Activated CD4-positive, alpha-beta T cell treated with anti-CD3 and anti-CD28 coated beads, Interleukin-2, amount 10 ng/mL, durations not matched to agents 24 days and 14 days (primary cell): ENCODE data around the gene GLT1D1. TPM values are rescaled to one million over a fixed set of nuclear protein-coding genes. Genes with fewer than 3 reads are reported as not detected.

ENCODE experiments used
- DNase-seq: peaks from one replicate; pipeline ENCODE4 v3.0.0; 2022
- H3K27ac Mint-ChIP-seq: one replicate; pipeline ENCODE4 v1.8.0; 2022; ENCODE audit warnings: mild to moderate bottlenecking, mixed read lengths
- H3K27me3 Mint-ChIP-seq: one replicate; pipeline ENCODE4 v1.8.0; 2022; ENCODE audit warnings: mixed read lengths
- H3K36me3 Mint-ChIP-seq: one replicate; pipeline ENCODE4 v1.8.0; 2022; ENCODE audit warnings: low read depth, mild to moderate bottlenecking, mixed read lengths
- H3K4me1 Mint-ChIP-seq: one replicate; pipeline ENCODE4 v1.8.0; 2021; ENCODE audit warnings: mixed read lengths
- H3K4me3 Mint-ChIP-seq: one replicate; pipeline ENCODE4 v1.8.0; 2022; ENCODE audit warnings: mild to moderate bottlenecking, moderate library complexity, mixed read lengths
- H3K9me3 Mint-ChIP-seq: one replicate; pipeline ENCODE4 v1.8.0; 2021; ENCODE audit warnings: mixed read lengths
- intact Hi-C: fragments of 100-400 bp; cut with micrococcal nuclease; formaldehyde crosslinking; loops from one replicate; pipeline ENCODE4 v1.15.1; 2023
- total RNA-seq: library from RNA; stranded (reverse); gene quantifications from 2 replicates; pipeline ENCODE4 v1.2.3, GENCODE V29; 2022

GLT1D1 gene
- total RNA-seq, 1 donor from 2014 or later: 2.2 TPM

DNA sequence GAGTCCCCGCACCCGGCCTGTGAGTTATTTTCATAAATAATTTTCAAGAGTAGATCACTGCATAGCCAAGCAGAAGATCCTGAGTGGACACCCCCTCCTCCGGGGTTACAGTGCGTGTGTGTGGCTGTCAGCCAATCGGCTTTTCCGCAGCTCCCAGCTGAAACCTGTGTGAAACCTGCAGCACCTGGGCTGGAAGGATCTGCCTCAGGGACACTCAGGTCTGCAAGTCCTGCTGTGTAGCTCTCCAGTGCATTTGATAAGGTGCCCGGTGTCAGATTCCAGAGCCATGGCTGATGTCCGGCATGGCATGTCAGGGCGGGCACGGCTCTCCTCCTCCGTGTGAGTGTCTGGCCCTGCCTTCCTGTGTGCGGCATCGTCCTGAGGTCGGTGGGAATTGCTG, 124.8 kb downstream of the GLT1D1 start:
- no peak for DNase-seq
- Mint-ChIP-seq H3K27ac (no peak overlapping the region), H3K4me3 (no peak overlapping the region), H3K36me3 (no peaks in the 10 kb centered on the region), H3K9me3 (no peaks in the 10 kb centered on the region), H3K4me1 (peaks cover 2% of the 10 kb centered on the region), H3K27me3 (peaks cover 8% of the 10 kb centered on the region)
- intact Hi-C loops: no loop called here

DNA sequence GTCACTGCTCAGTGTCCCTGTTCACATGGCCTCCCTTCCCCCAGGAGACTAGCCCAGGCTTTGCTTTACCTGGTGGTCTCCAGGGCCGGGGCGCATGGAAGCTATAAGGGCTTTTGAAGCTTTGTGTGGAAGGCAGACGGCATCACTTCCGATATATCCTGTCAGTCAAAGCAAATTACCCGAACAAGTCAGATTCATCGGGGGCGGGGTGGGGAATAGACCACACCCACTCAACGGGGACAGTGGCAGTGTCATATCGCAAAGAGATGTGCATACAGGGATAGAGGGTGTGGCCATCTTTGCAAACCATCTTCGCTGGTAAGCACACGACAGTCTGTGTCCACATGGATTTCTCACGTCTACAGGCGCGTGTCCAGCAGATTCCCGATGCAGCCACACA, 127.3 kb downstream of the GLT1D1 start:
- Mint-ChIP-seq H3K4me3 (no peak overlapping the region), H3K27me3 (peaks cover 3% of the 10 kb centered on the region), H3K9me3 (no peaks in the 10 kb centered on the region), H3K27ac (no peak overlapping the region), H3K36me3 (no peaks in the 10 kb centered on the region), H3K4me1 (peaks cover 2% of the 10 kb centered on the region)
- intact Hi-C loops: no loop called here
- DNase-seq: no peak

DNA sequence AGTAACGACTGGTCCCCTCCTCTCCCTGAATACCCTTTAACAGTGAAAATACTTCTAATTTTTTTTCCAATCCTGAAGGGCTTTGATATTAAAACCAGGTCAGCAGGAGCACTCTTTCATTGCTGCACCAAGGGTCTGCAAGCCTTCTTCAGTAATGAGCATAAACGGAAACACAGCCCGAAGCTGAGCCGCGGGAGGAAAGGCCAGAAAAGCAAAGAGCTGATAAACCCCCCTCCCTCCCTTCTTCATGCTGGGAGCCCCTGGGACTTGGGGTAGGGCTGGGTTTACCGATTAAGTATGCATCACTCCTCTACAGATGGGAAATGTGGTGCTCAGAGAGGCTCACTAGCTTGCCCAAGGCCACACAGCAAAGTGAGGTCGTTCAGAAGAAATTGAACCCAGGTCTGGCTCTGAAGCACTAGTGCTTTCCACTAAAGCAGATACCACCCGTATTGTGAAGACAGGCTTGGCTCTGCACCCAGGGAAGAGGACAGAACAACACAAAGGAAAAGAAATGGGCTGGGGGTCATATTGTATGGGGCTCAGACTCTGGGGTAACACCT, 128.8 kb downstream of the GLT1D1 start:
- Mint-ChIP-seq H3K4me3 (no peak overlapping the region), H3K36me3 (no peaks in the 10 kb centered on the region), H3K4me1 (no peaks in the 10 kb centered on the region), H3K27me3 (peaks cover 3% of the 10 kb centered on the region), H3K27ac (no peak overlapping the region), H3K9me3 (no peaks in the 10 kb centered on the region)
- intact Hi-C loops: no loop called here
- no peak for DNase-seq

DNA sequence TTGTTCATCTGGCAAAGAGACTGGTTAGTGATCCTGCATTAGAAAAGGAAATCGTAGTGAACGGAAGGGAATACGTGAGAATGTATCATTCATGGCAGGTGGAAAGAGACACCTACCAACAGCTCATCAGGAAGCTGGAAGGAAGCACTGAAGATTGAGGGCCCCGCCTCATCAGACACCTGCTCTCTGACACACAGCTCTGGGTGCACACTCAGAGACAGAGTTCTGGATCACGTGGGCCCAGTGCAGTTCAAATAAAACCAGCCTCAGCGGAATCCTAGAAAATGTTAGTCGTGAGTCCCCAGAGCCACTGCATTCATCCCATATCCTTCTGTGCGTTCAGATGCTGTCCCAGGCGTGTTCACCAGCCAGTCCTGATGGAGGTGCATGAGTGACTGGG, 129.7 kb downstream of the GLT1D1 start:
- Mint-ChIP-seq H3K4me1 (no peaks in the 10 kb centered on the region), H3K9me3 (no peaks in the 10 kb centered on the region), H3K36me3 (no peaks in the 10 kb centered on the region), H3K27ac (no peak overlapping the region), H3K27me3 (peaks cover 3% of the 10 kb centered on the region), H3K4me3 (no peak overlapping the region)
- intact Hi-C loops: no loop called here
- DNase-seq: no peak

DNA sequence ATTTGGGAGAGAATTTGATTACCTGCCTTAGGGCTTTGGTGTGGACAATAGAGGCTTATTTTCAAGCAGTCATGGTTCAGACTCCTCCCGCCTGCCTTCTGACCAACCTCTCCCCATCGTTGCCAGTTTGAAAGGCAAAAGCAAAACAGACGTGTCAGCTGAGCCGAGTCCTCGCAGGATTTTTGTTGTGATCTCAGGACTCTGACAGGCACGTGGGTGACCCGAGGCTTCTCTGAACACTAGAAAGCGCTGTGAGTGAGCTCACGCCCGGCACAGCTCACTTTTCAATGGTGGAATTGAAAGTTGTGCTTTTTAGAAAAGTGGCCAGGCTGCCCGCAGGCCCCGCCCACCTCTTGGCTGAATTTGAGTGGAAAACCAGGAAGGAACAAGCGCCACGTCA, 130.1 kb downstream of the GLT1D1 start:
- Mint-ChIP-seq H3K27me3 (peaks cover 3% of the 10 kb centered on the region), H3K27ac (no peak overlapping the region), H3K4me1 (no peaks in the 10 kb centered on the region), H3K36me3 (no peaks in the 10 kb centered on the region), H3K4me3 (no peak overlapping the region), H3K9me3 (no peaks in the 10 kb centered on the region)
- intact Hi-C loops: no loop called here
- no peak for DNase-seq

DNA sequence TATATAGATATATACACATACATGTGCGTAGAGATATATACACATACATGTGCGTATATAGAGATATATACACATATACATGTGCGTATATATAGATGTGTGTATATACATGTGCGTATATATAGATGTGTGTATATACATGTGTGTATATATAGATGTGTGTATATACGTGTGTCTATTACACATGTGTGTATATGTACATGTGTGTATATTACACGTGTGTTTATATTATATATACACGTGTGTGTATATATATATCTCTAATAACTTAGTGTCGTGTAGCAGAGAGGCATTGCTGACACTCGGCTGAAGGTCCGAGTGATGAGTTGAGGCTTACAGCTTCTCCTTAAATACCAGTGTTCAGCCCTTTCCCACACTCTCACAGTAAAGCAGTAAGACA, 133.7 kb downstream of the GLT1D1 start:
- no peak for DNase-seq
- intact Hi-C loops: no loop called here
- no peak overlapping the region for H3K27ac Mint-ChIP-seq
- H3K27me3 Mint-ChIP-seq: no peaks in the 10 kb centered on the region
- H3K9me3 Mint-ChIP-seq: no peaks in the 10 kb centered on the region
- no peak overlapping the region for H3K4me3 Mint-ChIP-seq
- H3K4me1 Mint-ChIP-seq: no peaks in the 10 kb centered on the region
- no peaks in the 10 kb centered on the region for H3K36me3 Mint-ChIP-seq

DNA sequence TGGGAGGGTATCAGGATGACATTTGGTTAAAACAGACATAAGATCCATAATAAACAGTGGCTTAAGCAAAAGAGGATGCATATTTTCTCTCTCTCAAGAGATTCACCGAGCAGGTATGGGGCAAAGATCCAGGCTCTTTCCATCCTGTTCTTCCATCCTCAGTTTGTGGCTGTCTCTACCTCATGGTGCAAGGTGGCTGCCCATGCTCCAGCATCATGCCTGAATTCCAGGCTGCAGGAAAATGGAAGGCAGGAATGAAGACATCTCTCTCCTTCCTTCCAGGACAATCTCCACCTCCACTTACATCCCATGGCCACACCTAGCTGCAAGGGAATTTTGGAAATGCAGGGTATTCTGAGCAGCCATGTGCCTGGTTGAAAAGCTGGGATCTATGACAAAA, 136.0 kb downstream of the GLT1D1 start:
- no peak overlapping the region for H3K4me3 Mint-ChIP-seq
- H3K36me3 Mint-ChIP-seq: no peaks in the 10 kb centered on the region
- H3K27me3 Mint-ChIP-seq: no peaks in the 10 kb centered on the region
- DNase-seq: no peak
- H3K9me3 Mint-ChIP-seq: no peaks in the 10 kb centered on the region
- H3K4me1 Mint-ChIP-seq: no peaks in the 10 kb centered on the region
- intact Hi-C loops: no loop called here
- no peak overlapping the region for H3K27ac Mint-ChIP-seq

DNA sequence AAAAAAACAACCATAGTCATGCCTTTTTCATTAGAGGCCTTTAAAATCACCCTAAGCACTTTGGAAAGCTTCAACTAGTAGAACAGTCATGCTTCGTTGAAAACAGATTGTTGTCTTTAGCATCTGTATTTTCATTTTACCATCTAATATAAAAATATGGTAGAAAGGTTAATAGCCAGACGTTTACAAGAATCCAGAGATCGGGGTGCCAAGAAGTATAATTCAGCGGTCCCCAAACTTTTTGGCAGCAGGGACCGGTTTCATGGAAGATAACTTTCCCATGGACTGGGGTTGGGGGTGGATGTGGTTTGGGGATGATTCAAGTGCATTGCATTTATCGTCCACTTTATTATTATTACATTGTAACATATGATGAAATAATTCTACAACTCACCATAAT, 138.4 kb downstream of the GLT1D1 start:
- no peaks in the 10 kb centered on the region for H3K36me3 Mint-ChIP-seq
- H3K27ac Mint-ChIP-seq: no peak overlapping the region
- intact Hi-C loops: no loop called here
- H3K27me3 Mint-ChIP-seq: no peaks in the 10 kb centered on the region
- H3K9me3 Mint-ChIP-seq: peaks cover 3% of the 10 kb centered on the region
- H3K4me3 Mint-ChIP-seq: no peak overlapping the region
- no peaks in the 10 kb centered on the region for H3K4me1 Mint-ChIP-seq
- DNase-seq: no peak

DNA sequence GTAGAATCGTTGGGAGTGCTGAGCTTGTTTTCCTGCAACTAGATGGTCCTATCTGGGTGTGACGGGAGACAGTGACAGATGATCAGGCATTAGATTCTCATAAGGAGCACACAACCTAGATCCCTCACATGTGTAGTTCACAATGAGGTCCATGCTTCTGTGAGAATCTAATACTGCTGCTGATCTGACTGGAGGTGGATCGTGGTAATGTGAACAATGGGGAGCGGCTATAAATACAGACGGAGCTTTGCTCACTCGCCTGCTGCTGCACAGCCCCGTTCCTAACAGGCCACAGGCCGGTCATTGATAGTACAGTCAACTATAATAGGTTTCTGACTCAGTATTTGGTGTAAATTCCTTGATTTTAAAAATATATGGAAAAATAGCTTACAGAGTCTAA, 138.8 kb downstream of the GLT1D1 start:
- Mint-ChIP-seq H3K9me3 (peaks cover 3% of the 10 kb centered on the region), H3K36me3 (no peaks in the 10 kb centered on the region), H3K4me3 (no peak overlapping the region), H3K4me1 (no peaks in the 10 kb centered on the region), H3K27ac (no peak overlapping the region), H3K27me3 (no peaks in the 10 kb centered on the region)
- intact Hi-C loops: no loop called here
- DNase-seq: no peak

DNA sequence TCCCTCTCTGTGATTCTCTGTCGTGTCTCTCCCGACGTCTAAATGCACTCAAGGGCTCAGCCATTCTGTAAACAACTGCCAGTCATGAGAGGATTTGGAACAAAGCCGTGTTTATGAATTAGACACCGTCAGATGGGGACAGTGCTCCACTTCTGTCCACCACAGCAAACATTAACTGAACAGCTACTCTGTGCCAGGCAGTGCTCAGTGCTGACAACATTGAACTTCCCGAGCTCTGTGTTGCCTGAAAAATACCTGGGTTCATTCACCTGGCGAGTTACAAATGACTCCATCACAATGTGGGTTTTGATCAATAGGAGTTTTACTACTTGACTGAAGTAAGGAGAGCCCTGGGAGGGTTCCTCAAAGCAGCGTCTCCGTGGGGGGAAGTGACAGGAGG, 139.3 kb downstream of the GLT1D1 start:
- no peaks in the 10 kb centered on the region for H3K4me1 Mint-ChIP-seq
- intact Hi-C loops: no loop called here
- H3K27ac Mint-ChIP-seq: no peak overlapping the region

DNA sequence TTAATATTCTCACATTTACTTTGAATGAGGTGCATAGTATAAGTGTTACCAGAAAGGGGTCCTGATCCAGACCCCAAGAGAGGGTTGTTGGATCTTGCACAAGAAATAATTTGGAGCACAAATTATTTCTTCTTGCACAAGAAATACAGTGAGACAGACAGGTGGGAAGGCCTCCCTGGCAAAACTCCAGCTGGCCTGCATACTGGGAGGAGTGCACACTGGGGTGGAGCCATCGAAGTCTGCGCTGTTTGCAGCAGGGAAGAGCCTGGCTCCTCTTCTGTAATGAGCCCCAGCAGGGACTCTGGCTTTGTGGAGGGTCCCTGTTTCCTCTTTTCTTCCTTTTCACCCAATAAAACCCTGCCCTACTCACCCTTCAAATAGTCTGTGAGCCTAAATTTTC, 141.6 kb downstream of the GLT1D1 start:
- intact Hi-C loops: no loop called here
- Mint-ChIP-seq H3K4me1 (no peaks in the 10 kb centered on the region), H3K36me3 (no peaks in the 10 kb centered on the region), H3K4me3 (no peak overlapping the region), H3K9me3 (peaks cover 3% of the 10 kb centered on the region), H3K27ac (no peak overlapping the region), H3K27me3 (no peaks in the 10 kb centered on the region)
- no peak for DNase-seq

More for the DNA sequence above, 139.3 kb downstream of the GLT1D1 start:
- H3K27me3 Mint-ChIP-seq: no peaks in the 10 kb centered on the region
- H3K9me3 Mint-ChIP-seq: peaks cover 3% of the 10 kb centered on the region
- H3K36me3 Mint-ChIP-seq: no peaks in the 10 kb centered on the region
- H3K4me3 Mint-ChIP-seq: no peak overlapping the region
- no peak for DNase-seq

DNA sequence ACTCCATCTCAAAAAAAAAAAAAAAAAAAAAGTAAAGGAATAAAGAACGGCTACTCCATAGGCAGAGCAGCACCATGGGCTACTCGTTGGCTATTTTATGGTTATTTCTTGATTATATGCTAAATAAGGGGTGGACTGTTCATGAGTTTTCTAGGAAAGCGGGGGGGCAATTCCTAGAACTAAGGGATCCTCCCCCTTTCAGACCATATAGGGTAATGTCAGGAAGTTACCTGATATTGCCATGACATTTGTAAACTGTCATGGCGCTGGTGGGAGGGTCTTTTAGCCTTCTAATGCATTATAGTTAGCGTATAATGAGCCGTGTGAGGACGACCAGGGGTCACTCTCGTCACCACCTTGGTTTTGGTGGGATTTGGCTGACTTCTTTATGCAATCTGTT, 142.3 kb downstream of the GLT1D1 start:
- H3K9me3 Mint-ChIP-seq: peaks cover 3% of the 10 kb centered on the region
- H3K4me1 Mint-ChIP-seq: no peaks in the 10 kb centered on the region
- no peaks in the 10 kb centered on the region for H3K27me3 Mint-ChIP-seq
- no peak overlapping the region for H3K27ac Mint-ChIP-seq
- no peak overlapping the region for H3K4me3 Mint-ChIP-seq
- DNase-seq: no peak
- no peaks in the 10 kb centered on the region for H3K36me3 Mint-ChIP-seq
- intact Hi-C loops: no loop called here

DNA sequence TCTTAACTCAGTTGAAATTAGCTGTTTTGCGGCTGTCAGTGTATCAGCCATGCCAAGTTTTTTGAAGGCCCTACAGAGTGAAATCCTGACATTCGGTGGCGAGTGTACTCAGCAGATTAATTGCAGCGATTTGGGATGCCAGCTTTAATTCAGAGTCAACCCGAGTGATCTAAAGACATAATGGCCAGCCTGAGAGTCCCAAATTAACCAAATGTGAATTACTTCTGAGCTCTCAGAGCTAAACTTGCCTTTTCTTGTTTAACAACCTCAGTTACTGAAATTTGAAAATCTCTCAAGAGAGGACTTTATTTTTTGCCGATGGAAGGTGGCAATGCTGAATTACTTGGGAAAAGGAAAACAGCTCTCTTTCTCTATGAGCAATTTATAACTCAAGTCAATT, 148.5 kb downstream of the GLT1D1 start:
- no peak for DNase-seq
- intact Hi-C loops: no loop called here
- Mint-ChIP-seq H3K36me3 (no peaks in the 10 kb centered on the region), H3K4me1 (no peaks in the 10 kb centered on the region), H3K4me3 (no peak overlapping the region), H3K9me3 (peaks cover 12% of the 10 kb centered on the region), H3K27me3 (no peaks in the 10 kb centered on the region), H3K27ac (no peak overlapping the region)

DNA sequence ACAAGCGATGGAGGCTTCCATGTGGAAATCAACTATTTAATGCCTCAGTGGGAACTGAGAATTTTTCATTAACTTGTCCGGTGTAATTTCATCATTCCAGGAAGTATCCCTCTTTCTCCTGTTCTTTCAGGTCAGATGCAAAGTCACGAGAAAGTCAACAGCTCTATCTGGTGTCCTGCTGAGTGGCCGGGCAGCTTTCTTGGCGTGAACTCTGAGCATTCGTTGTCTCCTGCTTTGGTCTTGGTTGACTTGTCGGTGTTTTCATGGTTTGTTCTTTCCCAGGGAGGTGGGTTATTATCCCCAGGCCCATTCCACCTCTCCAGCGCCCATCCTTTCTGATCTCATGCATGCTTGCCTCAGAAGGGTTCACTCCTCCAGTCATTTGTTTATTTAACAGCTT, 149.1 kb downstream of the GLT1D1 start:
- Mint-ChIP-seq H3K27me3 (no peaks in the 10 kb centered on the region), H3K4me3 (no peak overlapping the region), H3K9me3 (peaks cover 12% of the 10 kb centered on the region), H3K4me1 (no peaks in the 10 kb centered on the region), H3K36me3 (no peaks in the 10 kb centered on the region), H3K27ac (no peak overlapping the region)
- intact Hi-C loops: no loop called here
- DNase-seq: no peak

DNA sequence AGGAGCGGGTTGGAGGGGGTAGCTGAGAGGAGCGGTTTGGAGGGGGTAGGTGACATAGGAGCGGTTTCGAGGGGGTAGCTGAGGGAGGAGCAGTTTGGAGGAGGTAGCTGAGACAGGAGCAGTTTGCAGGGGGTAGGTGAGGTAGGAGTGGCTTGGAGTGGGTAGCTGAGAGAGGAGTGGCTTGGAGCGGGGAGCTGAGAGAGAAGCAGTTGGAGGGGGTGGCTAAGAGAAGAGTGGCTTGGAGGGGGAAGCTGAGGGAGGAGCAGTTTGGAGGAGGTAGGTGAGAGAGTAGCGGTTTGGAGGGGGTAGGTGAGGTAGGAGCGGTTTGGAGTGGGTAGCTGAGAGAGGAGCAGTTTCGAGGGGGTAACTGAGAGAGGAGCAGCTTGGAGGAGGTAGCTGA, 152.1 kb downstream of the GLT1D1 start:
- no peaks in the 10 kb centered on the region for H3K36me3 Mint-ChIP-seq

More for the DNA sequence above, 152.1 kb downstream of the GLT1D1 start:
- no peak overlapping the region for H3K27ac Mint-ChIP-seq
- no peaks in the 10 kb centered on the region for H3K4me1 Mint-ChIP-seq
- peaks cover 12% of the 10 kb centered on the region for H3K9me3 Mint-ChIP-seq
- H3K4me3 Mint-ChIP-seq: no peak overlapping the region
- no peaks in the 10 kb centered on the region for H3K27me3 Mint-ChIP-seq
- intact Hi-C loops: no loop called here
- no peak for DNase-seq
